Neural progenitor cell (in vitro differentiated cells): Measurements from ENCODE around the gene CLASRP.

ENCODE experiments used
- EZH2 ChIP-seq: fragments of 200-600 bp; sonication (generic); IDR thresholded peaks from 2 replicates; pipeline ENCODE4 v1.6.1; 2017; ENCODE audit warnings: antibody characterized with exemption, mild to moderate bottlenecking, moderate library complexity
- EZH2phosphoT487 ChIP-seq: fragments of 200-600 bp; sonication (generic); IDR thresholded peaks from 2 replicates; pipeline ENCODE4 v1.6.1; 2017; ENCODE audit warnings: antibody characterized with exemption
- TF ChIP-seq, protein P1 (sequence below): fragments of 200-600 bp; sonication (generic); IDR thresholded peaks from 2 replicates; pipeline ENCODE4 v1.5.1; 2017; ENCODE audit warnings: antibody characterized with exemption, mild to moderate bottlenecking

DNA sequence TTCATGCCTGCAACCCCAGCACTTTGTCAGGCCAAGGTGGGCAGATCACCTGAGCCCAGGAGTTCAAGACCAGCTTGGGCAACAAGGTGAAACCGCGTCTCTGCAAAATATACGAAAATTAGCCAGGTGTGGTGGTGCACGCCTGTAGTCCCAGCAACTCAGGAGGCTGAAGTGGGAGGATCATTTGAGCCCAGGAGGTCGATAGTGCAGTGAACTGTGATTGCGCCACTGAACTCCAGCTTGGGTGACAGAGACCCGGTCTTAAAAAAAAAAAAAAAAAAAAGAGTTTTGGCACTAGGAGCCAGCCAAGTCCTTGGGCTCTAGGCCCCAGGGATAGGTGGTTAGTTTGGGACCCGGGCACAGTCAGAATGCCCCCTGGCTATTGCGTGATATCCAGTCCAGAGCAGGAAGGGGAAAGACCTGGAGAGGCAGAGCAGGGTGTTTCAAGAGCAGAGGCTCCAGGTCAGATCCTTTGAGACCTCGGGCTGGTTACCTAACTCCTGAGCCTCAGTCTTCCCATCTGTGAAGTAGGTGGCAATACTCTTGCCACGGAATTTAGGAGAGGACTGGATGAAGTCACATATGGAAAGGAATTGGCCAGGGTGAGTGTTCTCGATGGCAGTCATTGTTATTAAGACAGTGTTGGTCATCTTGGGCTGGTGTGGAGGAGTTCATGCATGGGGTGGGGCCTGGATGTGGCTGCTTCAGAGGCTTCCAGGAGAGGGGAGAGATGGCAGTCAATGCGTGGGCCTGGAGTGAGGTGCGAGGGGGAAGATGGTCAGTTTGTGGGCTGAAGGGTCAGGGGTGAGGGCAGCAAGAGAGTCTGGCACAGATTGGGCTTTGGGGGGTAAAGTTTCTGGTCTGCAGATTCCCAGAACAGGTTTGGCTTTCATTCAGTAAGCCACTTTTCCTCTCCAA is 56.9 kb downstream of the CLASRP start:
- TF ChIP-seq EZH2, result no peak
- TF ChIP-seq, protein P1, sequence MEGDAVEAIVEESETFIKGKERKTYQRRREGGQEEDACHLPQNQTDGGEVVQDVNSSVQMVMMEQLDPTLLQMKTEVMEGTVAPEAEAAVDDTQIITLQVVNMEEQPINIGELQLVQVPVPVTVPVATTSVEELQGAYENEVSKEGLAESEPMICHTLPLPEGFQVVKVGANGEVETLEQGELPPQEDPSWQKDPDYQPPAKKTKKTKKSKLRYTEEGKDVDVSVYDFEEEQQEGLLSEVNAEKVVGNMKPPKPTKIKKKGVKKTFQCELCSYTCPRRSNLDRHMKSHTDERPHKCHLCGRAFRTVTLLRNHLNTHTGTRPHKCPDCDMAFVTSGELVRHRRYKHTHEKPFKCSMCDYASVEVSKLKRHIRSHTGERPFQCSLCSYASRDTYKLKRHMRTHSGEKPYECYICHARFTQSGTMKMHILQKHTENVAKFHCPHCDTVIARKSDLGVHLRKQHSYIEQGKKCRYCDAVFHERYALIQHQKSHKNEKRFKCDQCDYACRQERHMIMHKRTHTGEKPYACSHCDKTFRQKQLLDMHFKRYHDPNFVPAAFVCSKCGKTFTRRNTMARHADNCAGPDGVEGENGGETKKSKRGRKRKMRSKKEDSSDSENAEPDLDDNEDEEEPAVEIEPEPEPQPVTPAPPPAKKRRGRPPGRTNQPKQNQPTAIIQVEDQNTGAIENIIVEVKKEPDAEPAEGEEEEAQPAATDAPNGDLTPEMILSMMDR, result no peak
- TF ChIP-seq EZH2phosphoT487, result no peak
